Measurements from ENCODE around the gene CHTF18.
"Not testable (repeated sequence)": the region's sequence is repeated elsewhere in the genome, so short reads cannot be mapped to it uniquely, and the experiment has no call there.

CHTF18 gene

DNA sequence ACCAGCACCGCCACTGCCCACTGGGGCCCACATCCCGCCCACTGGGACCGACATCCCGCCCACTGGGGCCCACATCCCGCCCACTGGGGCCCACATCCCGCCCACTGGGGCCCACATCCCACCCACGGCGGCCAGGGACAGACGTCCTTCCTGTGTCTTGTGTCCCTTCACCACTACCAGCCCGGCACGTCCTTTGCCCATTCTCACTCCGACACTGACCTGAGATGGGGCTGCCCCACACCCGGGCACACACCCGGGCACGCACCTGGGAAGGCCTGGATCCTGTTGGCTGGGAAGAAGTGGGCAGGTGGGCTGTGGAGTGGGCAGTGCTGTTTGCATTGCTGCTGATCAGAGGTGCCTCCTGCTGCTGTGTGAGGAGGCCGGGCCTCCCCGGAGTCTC lies 40.5 kb downstream of the CHTF18 start:
- no peak for DNase-seq (ENCODE audit: low read depth in 3 of 3)

DNA sequence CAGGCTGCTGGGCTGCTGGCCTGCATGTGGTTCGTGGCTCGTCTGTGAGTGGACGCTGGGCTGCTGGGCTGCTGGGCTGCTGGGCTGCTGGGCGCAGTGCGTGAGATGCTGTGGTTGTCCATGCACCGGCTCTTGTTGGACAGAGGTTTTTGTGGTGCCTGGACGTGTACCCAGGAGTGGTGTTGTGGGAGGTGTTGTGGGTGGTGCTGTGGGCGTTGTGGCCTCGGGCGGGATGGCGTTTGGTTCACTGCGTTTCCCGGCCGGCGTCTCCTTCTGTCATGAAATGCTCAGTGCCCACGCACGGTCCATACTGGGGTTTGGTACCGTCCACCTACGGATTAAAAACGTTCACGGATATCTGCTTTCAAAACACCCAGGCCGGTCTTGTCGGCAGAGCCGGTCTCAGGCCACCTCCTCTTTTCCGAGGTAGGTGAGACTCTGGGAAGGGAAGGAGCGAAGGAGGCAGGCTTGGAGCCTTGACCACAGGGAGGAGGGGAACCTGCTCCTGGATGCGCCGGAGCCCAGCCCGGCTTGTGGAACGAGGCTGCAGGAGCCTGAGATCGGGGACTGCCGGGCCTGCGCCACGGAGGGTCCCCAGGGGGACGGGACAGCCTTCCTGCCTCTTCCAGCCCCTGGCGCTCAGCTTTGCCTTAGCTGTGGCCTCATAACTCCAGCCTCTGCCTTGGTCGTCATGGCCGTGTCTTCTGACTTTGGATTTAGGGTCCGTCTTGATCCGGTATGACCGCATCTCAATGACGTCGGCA lies 41.9 kb downstream of the CHTF18 start:
- DNase-seq (ENCODE audit: low read depth in 3 of 3): no peak

DNA sequence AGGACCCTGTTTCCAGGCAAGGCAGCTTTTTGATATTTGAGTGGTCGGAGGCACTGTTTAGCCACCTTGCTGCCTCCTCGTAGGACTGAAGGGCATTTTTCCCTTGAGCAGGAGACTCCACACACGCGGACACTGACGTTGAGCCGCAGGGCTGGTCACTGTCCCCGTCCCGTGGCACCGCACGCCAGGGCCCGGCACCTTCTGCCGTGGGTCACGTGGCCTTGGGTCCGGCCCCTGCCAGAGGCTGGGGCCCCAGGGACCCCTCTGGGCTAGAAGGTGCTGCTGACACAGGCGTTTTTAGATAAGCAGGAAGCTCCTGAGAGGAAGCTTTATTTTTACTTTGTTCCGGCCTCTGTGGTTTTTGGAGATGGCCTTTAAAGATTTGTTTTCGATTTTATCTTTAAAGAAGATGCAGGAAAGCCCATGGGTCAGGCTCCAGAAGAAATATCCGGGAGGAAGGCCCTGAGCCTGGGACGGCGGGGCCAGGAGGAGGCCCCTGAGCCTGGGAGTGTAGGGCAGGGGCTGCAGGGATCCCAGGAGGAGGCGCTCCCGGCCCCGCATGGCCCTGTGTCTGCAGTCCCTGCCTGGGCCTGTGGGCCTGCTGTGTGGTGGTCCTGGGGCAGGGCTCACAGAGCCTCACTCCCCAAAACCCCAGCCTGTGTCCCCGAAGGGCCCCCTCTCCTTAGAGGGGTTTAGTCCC lies 42.6 kb downstream of the CHTF18 start:
- DNase-seq (ENCODE audit: low read depth in 3 of 3): no peak

DNA sequence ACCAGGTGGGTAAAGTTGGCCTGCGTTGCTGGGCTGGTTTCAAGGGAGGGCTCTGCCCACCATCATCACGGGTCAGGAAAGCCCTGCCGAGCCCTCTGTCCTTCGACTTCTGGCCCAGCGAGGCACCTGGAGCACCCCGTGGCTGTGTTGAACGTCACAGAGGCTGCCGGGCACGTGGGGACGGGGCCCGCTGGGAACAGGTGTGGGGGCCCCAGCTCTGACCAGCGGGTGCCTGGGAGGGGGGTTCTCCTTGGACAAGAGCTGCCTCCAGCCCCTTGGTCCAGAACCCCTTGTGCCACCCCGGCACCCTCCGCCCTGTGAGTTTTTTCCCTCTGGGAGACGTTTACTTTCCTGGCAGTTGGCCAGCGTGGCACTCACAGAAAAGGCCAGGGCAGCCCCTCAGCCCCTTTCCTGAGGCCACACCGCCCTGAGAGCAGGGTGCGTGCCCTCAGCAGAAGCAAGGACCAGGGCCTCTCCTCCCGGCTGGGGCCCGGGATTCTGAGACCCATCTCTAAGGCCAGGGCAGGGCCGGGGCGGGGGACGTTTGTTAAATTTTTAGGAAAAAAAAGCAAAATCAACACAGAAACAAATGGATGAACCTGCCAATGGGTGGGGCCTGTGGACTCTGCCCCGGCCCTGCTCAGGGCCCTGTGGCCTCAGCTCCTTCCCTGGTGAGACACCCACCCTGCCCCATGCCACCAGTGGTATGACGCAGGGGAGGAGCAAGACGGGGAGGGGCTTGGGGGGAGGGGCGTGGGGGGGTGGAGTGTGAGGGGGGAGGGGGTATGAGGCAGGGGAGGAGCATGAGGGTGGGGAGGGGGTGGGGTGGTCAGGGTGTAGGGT lies 43.4 kb downstream of the CHTF18 start:
- no peak for DNase-seq (ENCODE audit: low read depth in 3 of 3)

DNA sequence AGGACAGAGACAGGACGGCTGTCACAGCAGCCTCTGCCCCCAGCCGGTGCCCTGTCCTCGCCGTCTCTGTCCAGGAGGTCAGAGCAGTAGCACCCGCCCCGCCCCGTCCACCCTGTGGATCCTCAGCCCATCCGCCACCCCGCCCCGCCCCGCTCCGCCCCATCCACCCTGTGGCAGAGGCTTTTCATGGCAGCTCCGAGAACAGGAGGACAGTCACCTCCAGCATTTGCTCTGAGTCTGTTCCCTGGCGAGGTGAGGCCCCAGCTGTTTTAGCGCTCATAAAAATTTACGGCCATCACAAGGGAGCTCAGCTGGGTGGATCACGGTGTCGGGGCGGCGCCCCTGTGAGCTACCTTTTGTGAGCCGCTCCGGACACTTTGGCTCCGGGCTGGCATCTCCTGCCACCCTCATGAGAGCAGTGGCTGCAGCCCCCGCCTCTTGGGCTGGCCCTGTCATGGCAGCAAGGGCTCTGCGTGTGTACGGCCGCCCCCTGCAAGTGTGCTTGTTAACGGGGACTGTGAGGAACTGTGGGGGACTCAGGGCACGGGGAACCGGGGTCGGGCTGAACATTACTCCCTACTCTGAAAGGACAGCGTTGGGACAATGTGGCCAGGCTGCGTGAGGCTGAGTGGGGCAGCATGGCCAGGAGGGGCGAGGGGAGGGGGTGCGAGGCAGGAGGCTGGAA lies 44.4 kb downstream of the CHTF18 start:
- no peak for DNase-seq (ENCODE audit: low read depth in 3 of 3)

DNA sequence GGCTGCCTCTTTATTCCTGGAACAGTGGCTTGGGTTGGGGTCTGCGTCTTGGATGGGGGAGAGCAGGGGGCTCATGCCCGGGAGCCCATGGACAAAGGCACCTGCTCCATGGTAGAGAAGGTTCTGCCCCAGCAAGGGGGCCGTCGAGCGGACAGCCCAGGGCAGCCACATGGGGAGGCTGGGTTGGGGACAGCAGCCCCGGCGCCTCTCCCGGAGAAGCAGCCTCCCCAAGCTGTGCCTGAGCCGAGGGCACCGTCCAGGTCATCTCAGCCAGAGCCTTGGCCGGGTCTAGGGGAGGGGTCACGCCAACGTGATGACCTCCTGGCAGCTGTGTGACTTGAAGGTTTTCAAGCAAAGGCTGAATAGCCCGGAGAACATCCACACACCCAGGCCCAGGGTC lies 45.0 kb downstream of the CHTF18 start:
- no peak for DNase-seq (ENCODE audit: low read depth in 3 of 3)

DNA sequence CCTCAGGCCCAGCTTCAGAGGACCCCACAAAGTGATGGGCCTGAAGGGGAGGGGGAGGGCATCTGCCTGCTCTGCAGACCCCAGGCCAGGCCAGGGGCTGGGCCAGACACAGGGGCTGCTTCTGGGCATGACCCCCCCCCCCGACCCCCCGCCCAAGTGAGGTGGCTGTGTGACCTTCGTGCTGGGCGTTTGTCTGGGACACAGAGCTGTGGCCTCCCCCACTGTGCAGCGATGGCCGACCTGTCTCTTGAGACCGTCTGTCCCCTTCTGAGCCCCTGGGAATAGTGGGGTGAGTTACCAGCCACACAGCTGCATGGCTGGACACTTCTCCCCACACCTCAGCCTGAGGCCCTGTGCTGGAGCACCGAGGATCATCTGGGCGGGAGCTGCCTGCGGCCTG lies 47.0 kb downstream of the CHTF18 start:
- DNase-seq (ENCODE audit: low read depth in 3 of 3): no peak

DNA sequence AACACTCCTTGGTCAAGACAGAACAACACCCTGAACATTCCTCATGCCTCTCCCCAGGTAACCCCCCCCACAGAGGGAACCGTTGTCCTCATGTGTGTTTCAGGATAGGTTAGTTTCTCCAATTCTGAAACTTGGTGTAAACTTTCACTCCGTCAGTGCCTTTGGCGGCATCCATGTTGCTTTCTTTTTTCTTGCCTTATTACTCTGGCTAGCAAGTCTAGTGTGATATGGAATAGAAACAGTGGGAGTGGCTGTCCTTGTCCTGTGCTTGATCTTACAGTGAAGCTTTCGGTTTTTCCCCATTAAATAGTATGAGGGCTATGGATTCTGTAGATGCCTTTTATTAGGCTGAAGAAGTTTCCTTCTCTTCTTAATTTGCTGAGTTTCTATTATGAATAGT lies 47.8 kb downstream of the CHTF18 start:
- DNase-seq (ENCODE audit: low read depth in 3 of 3): no peak

DNA sequence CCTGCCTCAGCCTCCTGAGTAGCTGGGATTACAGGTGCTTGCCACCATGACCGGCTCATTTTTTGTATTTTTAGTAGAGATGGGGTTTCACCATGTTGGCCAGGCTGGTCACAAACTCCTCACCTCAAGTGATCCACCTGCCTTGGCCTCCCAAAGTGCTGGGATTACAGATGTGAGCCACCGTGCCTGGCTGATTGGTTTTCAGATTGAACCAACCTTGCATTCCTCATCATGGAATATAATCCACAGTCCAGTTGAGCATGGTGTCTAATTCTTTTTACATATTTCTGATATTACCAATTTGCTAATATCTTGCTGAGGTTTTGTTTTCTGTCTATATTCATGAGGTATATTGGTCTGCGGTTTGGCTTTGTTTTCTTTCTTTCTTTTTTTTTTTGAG lies 48.4 kb downstream of the CHTF18 start:
- not testable (repeated sequence) for DNase-seq (ENCODE audit: low read depth in 3 of 3)

DNA sequence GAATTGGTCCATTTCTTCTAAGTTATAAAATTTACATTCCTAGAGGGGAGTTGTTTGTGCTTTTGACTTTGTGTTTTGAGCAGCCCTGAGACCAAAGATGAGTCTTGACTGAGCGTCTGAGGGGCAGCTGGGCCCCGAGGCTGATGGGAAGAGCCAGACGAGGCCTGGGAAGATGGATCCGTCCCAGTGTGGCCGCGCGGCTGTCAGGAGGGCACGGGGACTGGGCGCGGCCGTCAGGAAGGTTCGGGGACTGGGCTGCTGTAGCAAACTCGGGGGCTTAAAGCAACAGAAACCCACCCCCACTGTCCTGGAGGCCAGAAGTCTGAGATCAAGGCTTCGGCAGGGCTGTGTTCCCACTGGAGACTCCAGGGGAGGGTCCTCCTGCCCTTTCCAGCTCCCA lies 50.3 kb downstream of the CHTF18 start:
- DNase-seq (ENCODE audit: low read depth in 3 of 3): no peak

DNA sequence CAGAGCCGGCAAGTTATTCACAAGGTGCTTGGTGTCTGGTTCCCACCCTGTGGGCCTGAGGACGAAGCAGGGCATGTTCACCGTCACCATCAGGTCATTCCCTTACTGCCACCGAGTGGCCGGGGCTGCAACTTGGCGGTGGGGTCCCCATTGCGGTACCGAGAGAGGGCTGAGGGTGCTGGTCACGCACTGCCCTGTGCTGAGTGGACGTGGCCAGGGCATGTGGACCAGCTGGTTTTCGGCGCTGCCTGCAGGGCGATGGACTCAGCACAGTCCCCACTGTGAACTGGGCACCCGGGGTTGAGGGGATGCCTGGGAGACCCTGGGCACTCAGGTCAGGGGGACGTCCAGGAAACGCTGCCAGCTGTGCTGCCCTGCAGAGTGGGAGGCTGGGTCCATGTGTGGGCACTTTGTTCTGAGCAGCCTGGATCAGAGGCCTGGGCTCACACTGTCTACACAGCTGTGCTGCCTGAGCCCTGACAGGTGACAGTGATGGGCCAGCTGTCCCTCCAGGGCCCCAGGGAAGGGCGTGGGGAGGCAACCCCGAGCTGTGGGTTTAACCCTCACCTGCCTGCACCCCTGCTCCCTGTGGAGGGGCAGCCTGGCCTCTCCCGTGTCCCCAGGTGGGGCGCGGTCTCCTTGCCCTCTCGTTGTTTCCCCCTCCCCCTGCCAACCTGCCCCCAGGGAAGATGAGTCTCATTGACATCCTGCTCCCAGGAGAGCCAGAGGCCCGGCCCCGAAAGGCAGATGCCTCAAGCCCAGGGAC lies 51.4 kb downstream of the CHTF18 start:
- DNase-seq (ENCODE audit: low read depth in 3 of 3): no peak

DNA sequence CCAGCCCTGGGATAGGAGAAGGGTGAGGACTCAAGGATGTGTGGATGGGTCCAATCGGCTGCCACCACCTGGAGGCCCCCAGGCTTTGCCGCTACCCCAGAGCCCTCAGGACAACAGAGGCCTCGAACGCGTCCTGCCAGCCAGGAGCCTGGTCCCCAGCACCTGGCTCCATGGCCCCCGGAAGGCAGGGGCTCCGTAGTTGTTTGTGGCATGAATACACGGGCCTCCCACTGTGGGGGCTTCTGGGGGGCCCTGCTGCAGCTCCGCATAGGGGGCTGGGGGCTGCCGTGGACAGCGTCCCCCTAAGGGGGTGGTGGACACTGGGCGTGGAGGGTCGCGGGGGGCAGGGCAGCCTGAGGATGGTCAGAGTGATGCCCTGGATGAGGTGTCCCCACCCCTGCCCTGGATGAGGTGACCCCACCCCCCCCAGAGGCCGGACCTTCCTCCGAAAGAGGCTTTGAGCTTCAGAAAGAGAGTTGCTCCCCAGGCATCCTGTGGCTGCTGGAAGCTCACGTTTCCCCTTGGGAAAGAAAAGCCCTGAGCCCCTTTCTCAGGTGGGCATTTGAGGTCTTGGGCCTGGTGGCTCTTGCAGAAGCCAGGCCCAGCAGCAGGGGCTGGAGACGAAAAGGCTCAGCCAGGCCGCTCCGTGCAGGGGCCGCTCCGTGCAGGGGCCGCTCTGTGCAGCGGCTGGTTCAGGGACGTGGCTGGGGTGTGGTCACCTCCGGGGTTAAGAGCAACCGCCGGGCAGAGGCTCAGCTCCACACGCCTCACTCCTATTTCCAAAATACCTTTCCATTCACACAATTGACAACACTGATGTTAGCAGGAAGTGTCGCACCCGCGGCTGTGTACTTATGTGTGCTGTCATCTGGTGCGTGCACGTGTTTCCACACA lies 52.4 kb downstream of the CHTF18 start:
- DNase-seq (ENCODE audit: low read depth in 3 of 3): no peak

DNA sequence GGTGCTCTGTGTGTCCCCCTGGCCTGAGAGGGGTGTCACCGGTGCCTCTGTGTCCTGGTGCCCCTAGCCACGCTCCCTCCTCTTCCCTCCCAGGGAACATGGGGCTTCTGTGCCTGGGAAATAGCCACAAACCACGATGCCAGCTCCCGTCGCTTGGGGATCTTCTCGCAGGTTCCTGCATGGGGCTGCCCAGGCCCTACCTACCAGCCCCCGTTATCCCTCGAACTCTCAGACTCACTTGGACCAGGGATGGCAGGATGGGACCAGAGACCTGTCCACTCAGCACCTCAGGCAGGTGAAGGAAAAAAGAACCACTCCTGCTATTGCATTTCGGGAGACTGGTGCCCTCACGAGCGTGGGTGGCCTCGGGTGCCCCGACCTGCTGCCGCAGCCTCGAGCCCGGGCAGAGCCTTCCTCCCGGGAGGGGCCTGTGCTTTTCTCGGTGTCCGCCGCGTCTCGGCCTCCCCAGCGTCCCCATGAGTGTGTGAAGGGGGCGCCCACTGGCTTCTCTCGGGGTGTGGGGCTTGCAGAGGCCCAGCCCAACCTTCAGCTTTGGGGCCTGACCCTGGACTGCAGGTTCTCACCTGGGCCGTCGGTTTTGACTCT lies 53.1 kb downstream of the CHTF18 start:
- DNase-seq (ENCODE audit: low read depth in 3 of 3): no peak

DNA sequence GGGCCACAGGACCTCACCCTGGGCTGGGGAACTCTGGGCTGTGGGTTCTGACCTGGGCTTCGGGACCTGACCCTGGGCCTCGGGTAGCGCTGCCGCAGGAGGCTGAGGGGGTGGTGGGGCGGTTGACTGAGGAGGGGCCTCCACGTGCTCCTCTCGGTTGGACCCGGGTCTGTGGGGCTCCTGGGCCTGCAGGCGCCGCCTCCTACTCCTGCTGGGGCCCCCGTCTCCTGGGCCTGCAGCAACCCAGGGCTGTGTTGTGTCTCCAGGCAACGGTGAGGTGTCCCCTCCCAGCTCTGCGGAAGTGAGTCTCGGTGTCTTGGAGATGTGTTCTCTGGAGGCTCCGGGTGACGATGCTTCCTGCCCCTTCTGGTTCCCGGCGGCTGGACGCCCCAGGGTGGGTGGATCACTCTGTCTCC lies 53.6 kb downstream of the CHTF18 start:
- no peak for DNase-seq (ENCODE audit: low read depth in 3 of 3)

DNA sequence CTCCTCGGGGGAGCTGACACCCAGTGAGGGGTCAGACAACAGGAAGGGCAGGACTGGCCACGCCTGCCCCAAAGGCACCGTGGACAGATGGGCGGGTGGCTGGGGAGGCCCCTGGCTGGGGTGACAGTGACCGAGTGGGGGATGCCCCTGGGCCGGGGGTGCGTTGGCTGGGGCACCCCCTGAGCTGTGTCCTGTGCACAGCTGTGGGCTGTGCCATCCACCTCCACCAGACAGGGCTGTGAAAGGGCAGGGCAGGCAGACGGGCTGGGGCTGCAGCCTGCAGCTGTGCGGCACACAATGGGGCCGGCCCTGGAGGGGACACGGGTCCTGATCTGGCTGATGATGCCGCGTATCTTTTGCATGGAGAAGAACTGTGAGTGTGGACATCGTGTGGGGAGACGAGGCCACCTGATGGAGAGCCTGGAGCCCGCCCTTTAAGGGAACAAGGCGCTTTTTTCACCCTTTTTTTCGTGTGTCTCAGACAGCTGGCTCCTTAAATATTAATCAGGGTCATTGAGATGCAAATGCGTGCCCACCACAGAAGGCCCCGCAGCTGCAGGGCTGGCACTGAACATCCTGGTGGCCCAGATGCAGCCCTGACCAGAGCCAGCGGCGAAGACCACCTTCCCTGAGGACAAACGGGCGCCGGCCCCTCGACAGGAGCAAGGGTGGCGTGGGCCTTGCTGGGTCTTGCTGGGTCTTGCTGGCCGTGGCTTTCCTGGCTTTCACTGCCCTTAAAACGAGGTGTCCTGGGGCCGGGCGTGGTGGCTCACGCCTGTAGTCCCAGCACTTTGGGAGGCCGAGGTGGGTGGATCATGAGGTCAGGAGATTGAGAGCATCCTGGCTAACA lies 54.5 kb downstream of the CHTF18 start:
- no peak for DNase-seq (ENCODE audit: low read depth in 3 of 3)

DNA sequence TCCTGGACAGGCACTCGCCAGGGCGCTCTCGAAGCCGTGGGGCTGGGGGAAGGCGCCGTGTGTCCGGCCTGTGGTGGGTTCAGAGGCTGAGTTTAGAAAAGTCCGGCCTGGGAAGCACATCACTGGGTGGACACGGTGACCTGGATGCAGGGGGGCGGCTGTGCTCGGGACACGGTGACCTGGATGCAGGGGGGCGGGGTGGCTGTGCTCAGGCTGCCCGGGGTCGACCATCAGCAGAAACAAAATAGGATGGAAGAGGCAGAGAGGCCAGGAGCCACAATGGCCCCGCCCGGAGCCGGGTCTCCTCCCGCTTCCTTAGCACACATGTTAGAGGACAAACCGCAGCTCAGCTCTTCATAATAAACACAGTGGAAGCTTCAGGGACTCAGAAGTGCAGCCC lies 55.4 kb downstream of the CHTF18 start:
- DNase-seq (ENCODE audit: low read depth in 3 of 3): no peak

DNA sequence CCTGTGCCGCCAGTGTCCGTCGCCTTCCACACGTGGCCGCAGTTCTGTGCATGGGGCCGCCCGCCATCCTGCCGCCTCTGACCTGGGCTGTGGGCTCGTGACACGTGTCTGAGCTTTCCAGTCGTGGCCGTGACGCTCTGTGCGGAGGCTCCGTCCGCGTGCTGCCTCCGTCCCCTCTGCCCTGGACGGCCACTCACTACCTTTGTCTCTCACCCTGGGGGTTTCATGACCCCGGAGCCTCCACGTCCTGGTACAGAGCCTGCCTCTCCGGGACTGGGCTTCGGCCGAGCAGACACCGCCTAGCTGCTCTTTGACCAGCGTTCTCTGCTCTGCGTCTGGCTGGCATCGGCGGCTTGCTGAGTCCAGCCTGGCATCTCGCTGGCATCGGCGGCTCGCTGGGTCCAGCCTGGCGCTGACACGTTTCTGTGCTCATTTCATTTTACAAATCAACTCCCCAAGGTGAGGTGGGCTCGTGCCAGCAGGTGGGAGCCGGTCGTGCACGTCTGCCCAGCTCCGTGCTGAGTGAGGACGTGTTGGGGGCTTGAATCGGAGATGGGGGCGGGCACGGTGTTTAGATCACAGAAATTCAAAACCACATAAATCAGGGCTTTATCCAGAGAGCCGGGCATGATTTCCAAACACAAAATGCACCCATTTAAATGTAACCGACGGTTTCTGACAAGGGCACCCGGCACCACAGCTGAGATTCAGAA lies 56.4 kb downstream of the CHTF18 start:
- DNase-seq (ENCODE audit: low read depth in 3 of 3): no peak

DNA sequence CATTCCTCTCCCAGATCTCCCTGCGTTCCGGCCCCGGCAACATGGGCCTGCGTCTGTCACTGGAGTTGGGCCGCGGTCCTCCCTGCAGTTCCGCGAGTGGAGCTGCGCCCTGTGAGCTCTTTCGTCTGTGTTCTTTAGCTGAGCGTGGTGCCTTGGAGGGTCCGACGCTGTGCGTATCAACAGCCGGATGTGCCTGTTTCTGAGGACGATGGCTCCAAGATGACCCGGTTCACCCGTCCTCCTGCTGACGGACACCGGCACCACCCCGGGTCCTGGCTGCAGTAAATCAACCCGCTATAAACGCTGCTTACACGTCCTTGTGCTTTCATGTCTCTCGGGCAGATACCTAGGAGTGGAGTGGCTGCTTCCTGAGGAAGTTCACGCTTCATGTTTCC lies 56.9 kb downstream of the CHTF18 start:
- no peak for DNase-seq (ENCODE audit: low read depth in 3 of 3)

Measured in stimulated activated CD4-positive, alpha-beta T cell treated with anti-CD3 and anti-CD28 coated beads, TNF-alpha, amount 100 ng/mL, for 24 hours (primary cell).